ENCODE measurements around the gene GOLGA8M. TPM values are rescaled to one million over a fixed set of nuclear protein-coding genes. Genes with fewer than 3 reads are reported as not detected.
"Not testable (repeated sequence)": the region's sequence is repeated elsewhere in the genome, so short reads cannot be mapped to it uniquely, and the experiment has no call there.

The GOLGA8M gene
- total RNA-seq, 2 experiments from 2014 or later = 5.2 to 7.1 TPM

DNA sequence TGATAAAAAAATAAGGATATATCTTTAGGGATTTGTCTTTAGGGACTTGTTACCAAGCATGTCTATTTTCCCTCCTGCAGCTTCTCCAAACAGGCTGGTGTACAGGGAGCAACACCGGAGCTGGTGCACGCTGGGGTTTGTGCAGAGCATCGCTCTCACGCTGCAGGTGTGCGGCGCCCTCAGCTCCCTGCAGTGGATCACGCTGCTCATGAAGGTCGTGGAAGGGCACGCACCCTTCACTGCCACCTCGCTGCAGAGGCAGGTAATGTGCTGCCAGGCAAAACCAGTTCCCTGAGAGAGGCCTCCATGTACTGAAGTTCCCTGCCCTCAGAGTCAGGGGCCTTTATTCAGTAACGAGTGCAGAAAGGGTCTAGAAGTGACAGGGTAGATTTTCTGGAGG, 58.0 kb downstream of the GOLGA8M start:
- ATAC-seq; H3K27me3 Mint-ChIP-seq (ENCODE audit: low read depth); H3K36me3 Mint-ChIP-seq (ENCODE audit: low read depth); H3K4me3 Mint-ChIP-seq; H3K4me1 Mint-ChIP-seq (ENCODE audit: low read depth); H3K9me3 Mint-ChIP-seq (ENCODE audit: insufficient read depth); CTCF ChIA-PET; H3K27ac Mint-ChIP-seq; DNase-seq; POLR2A ChIA-PET: not testable (repeated sequence)

DNA sequence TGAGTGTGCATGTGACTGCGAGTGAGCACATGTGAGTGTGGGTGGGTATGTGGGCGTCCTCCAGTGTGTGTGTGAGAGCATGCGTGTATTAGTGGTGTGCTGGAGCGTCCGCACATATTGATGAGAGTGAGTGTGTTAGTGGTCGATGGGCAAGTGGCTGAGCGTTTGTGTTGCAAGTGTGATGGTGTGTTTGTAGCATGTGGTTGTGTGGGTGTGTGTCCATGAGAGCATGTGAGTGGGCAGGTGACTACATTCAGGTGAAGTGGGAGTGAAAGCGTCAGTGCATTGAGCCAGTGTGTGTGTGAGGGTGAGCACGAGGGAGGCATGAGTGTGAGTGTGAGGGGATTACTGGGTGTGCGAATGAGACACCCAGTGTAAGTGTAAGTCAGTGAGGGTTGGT, 59.7 kb downstream of the GOLGA8M start:
- ATAC-seq; H3K27me3 Mint-ChIP-seq (ENCODE audit: low read depth): not testable (repeated sequence)

More for the DNA sequence above, 59.7 kb downstream of the GOLGA8M start:
- H3K4me1 Mint-ChIP-seq (ENCODE audit: low read depth); POLR2A ChIA-PET; CTCF ChIA-PET; H3K9me3 Mint-ChIP-seq (ENCODE audit: insufficient read depth); H3K36me3 Mint-ChIP-seq (ENCODE audit: low read depth); H3K27ac Mint-ChIP-seq; DNase-seq; H3K4me3 Mint-ChIP-seq: not testable (repeated sequence)

Other genes starting within 250 kb of the GOLGA8M start
- not detected for gene GOLGA8G, start 179.4 kb downstream of the GOLGA8M start, total RNA-seq
- not detected for gene GOLGA6L25, start 158.9 kb downstream of the GOLGA8M start, total RNA-seq
- gene GOLGA6L7, start 136.2 kb upstream of the GOLGA8M start, total RNA-seq = not detected
- gene APBA2, start 173.6 kb upstream of the GOLGA8M start, total RNA-seq = 10 to 100 TPM; 29.5 TPM